ENCODE measurements around the gene CCDC92. TPM values are rescaled to one million over a fixed set of nuclear protein-coding genes. Genes with fewer than 3 reads are reported as not detected.
"Not testable (repeated sequence)": the region's sequence is repeated elsewhere in the genome, so short reads cannot be mapped to it uniquely, and the experiment has no call there.

CCDC92 gene
- total RNA-seq, 4 donors from 2014 or later = 7.4 to 67.3 (median 32.8) TPM

DNA sequence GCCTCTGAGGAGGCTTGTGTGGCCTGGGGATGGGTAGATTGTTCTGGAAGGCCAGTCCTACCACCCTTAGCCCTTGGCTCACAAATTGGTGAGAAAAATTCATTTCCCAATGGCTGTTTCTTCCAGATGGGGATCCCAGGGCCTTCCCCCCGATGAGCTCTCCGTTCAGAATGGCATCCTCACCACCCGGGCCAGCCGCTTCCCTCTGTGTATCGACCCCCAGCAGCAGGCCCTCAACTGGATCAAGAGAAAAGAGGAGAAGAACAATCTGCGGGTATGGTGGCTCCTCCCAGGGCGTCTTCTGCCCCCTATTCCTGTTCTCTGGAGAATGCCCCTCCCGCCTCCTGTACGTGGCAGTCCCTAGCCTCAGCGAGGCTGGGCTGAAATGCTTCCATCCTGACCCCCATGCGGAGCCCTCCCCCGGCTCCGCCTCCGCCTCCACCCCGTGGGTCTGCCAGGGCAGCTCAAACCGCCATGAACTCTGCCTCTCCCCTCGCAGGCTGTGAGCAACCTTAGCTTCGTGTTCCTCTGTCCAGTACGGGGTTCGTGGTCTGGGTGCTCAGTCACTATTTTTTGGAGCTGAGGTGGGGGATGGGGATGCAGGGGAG lies 57.8 kb downstream of the CCDC92 start:
- no peaks in the 10 kb centered on the region for H3K36me3 ChIP-seq
- TF ChIP-seq, protein P1, sequence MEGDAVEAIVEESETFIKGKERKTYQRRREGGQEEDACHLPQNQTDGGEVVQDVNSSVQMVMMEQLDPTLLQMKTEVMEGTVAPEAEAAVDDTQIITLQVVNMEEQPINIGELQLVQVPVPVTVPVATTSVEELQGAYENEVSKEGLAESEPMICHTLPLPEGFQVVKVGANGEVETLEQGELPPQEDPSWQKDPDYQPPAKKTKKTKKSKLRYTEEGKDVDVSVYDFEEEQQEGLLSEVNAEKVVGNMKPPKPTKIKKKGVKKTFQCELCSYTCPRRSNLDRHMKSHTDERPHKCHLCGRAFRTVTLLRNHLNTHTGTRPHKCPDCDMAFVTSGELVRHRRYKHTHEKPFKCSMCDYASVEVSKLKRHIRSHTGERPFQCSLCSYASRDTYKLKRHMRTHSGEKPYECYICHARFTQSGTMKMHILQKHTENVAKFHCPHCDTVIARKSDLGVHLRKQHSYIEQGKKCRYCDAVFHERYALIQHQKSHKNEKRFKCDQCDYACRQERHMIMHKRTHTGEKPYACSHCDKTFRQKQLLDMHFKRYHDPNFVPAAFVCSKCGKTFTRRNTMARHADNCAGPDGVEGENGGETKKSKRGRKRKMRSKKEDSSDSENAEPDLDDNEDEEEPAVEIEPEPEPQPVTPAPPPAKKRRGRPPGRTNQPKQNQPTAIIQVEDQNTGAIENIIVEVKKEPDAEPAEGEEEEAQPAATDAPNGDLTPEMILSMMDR (IDR thresholded peaks at IDR 0.05) = no peak
- TF ChIP-seq POLR2A (IDR thresholded peaks at IDR 0.05) = no peak
- DNase-seq = no peak
- intact Hi-C loops (cut with DNase I; ENCODE audit: low total_unique reads) = no loop called here
- no peak overlapping the region for H3K4me3 ChIP-seq
- no peak overlapping the region for H3K27ac ChIP-seq
- H3K27me3 ChIP-seq = no peaks in the 10 kb centered on the region
- no peaks in the 10 kb centered on the region for H3K9me3 ChIP-seq
- H3K4me1 ChIP-seq = no peaks in the 10 kb centered on the region

DNA sequence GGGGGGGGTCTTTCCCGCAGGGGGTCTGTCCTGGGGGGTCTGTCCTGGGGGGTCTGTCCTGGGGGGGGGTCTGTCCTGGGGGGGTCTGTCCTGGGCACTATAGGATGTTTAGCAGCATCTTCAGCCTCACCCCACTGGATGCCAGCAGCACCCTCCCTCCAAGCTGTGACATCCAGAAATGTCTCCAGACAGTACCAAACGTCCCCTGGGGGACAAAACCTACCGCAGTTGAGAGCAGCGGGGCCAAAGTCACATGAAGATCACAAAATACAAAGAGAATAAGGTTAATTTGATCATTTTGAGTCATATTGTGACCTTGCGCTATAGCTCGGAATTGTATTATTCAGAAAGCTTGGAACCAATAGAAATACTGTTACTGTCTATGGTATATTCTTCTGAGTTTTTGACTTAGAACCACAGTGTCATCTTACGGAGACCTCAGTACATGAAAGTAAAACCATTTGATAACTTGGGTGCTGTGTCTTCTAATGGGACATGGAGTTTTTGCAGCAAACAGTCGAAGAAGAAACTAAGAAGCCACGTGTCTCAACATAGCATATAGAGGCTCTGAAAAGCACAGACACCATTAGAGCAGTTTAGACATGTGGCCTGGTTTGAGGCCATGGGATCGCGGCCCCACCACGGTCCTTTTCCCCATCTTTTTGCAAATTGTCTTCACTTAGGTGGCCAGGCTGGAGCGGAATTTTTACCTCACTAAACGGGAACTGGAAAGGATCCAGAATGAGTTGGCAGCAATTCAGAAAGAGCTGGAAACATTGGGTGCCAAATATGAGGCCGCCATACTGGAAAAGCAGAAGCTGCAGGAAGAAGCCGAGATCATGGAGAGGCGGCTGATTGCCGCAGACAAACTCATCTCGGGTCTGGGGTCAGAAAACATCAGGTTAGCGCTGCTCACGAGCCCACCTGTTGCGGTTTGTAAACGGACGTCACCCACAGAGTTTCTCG lies 59.9 kb downstream of the CCDC92 start:
- H3K27ac ChIP-seq = no peak overlapping the region
- no peaks in the 10 kb centered on the region for H3K27me3 ChIP-seq
- no peak overlapping the region for H3K4me3 ChIP-seq
- no peaks in the 10 kb centered on the region for H3K36me3 ChIP-seq
- no peaks in the 10 kb centered on the region for H3K9me3 ChIP-seq
- DNase-seq = no peak
- TF ChIP-seq, protein P1 (IDR thresholded peaks at IDR 0.05) = no peak
- TF ChIP-seq POLR2A (IDR thresholded peaks at IDR 0.05) = no peak
- H3K4me1 ChIP-seq = no peaks in the 10 kb centered on the region
- intact Hi-C loops (cut with DNase I; ENCODE audit: low total_unique reads) = no loop called here

DNA sequence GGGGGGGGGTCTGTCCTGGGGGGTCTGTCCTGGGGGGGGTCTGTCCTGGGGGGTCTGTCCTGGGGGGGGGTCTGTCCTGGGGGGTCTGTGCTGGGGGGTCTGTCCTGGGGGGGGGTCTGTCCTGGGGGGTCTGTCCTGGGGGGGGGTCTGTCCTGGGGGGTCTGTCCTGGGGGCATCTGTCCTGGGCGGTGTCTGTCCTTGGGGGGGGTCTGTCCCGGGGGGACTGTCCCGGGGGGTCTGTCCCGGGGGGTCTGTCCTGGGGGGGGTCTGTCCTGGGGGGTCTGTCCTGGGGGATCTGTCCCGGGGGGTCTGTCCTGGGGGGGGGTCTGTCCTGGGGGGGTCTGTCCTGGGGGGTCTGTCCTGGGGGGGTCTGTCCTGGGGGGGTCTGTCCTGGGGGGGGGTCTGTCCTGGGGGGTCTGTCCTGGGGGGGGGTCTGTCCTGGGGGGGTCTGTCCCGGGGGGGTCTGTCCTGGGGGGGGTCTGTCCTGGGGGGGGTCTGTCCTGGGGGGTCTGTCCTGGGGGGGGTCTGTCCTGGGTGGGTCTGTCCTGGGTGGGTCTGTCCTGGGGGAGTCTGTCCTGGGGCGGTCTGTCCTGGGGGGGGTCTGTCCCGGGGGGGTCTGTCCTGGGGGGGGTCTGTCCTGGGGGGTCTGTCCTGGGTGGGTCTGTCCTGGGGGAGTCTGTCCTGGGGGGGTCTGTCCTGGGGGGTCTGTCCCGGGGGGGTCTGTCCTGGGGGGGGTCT lies 60.8 kb downstream of the CCDC92 start:
- DNase-seq; H3K9me3 ChIP-seq; H3K27me3 ChIP-seq; H3K4me1 ChIP-seq; H3K36me3 ChIP-seq; H3K27ac ChIP-seq; intact Hi-C loops (cut with DNase I; ENCODE audit: low total_unique reads); H3K4me3 ChIP-seq: not testable (repeated sequence)

DNA sequence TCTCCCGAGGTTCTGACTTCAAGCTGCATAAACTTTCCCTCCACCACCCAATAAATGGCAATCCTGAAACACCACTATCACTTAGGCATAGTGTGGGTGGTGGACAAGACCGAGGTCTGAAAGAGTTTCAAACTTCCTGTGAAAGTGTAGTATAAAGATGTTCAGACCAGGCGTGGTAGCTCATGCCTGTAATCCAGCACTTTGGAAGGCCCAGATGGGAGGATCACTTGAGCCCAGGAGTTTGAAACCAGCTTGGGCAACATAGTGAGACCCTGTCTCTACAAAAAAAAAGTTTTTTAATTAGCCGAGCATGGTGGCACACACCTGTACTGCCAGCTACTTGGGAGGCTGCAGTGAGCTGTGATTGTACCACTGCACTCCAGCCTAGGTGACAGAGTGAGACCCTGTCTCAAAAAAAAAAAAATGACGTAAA lies 61.9 kb downstream of the CCDC92 start:
- no peak for DNase-seq
- no peaks in the 10 kb centered on the region for H3K9me3 ChIP-seq
- no peak overlapping the region for H3K4me3 ChIP-seq
- H3K4me1 ChIP-seq = no peaks in the 10 kb centered on the region
- TF ChIP-seq, protein P1 (IDR thresholded peaks at IDR 0.05) = no peak
- TF ChIP-seq POLR2A (IDR thresholded peaks at IDR 0.05) = no peak
- intact Hi-C loops (cut with DNase I; ENCODE audit: low total_unique reads) = no loop called here
- no peak overlapping the region for H3K27ac ChIP-seq
- H3K36me3 ChIP-seq = no peaks in the 10 kb centered on the region
- H3K27me3 ChIP-seq = no peaks in the 10 kb centered on the region

DNA sequence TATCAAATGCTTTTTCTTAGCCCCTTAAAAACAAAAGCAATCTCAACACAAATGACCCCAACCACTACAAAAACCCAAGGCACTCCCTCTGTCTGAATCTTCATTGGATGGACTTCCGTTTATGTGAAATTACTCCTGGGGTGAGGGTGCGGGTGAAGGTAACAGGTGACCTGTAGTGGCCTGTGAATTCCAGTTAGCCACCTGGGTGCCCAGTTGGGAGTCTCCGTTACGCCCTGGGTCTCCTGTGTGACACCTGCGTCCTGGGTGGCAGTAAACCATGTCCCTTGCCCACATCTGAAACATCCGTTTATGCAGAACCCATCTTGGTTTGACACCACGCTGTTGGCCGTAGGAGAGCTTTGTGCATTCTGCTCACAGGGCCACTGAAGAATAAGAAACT lies 62.6 kb downstream of the CCDC92 start:
- Histone ChIP-seq H3K9me3 (no peaks in the 10 kb centered on the region), H3K27me3 (no peaks in the 10 kb centered on the region), H3K36me3 (no peaks in the 10 kb centered on the region), H3K4me3 (no peak overlapping the region), H3K27ac (no peak overlapping the region), H3K4me1 (no peaks in the 10 kb centered on the region)
- no peak for DNase-seq
- intact Hi-C loops (cut with DNase I; ENCODE audit: low total_unique reads) = no loop called here
- no peak for TF ChIP-seq POLR2A (IDR thresholded peaks at IDR 0.05)
- TF ChIP-seq, protein P1 (IDR thresholded peaks at IDR 0.05) = no peak

Data from uterus (tissue), 4 donors.